SK-MEL-5 (cell line): Measurements from ENCODE around the gene TMEM51. TPM values are rescaled to one million over a fixed set of nuclear protein-coding genes. Genes with fewer than 3 reads are reported as not detected.
"Not testable (repeated sequence)": the region's sequence is repeated elsewhere in the genome, so short reads cannot be mapped to it uniquely, and the experiment has no call there.

ENCODE experiments used
- DNase-seq: peaks from one replicate; pipeline ENCODE4 v3.0.0-alpha.2; 2016; ENCODE audit warnings: low read depth, low spot score
- in situ Hi-C: cut with HindIII; loops from 2 replicates; pipeline ENCODE4 v1.10.0; 2016; ENCODE audit warnings: low sequenced_read_pairs, high pct_unique_total_duplicates, low pct_unique_long_range_greater_than_20kb
- total RNA-seq: library from RNA; depleted of rRNA; stranded (reverse); fragments of >200 nt; shearing (Covaris generic); gene quantifications from 2 replicates; pipeline ENCODE4 v1.2.3, GENCODE V29; 2014

TMEM51 gene
- total RNA-seq, 1 experiment from 2014 or later = 18.9 TPM

DNA sequence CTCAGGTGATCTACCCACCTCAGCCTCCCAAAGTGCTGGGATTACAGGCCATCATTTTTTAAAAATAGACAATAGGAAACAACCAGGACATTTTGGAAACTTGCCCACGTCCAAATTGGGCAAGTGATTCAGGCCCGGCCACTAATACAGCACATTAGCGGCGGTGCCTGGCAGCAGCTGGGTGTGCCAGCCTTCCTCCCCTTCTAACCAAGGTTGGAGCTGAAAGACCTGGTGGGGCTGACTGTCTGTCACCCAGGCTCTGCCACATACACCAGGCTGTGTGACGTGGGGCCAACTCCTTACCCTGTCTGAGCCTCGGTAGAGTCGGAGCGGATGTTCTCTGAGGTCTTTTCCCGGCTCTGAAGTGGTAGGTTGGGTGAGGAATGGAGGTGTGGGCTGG, 29.6 kb upstream of the TMEM51 start:
- in situ Hi-C loops = no loop called here
- no peak for DNase-seq

DNA sequence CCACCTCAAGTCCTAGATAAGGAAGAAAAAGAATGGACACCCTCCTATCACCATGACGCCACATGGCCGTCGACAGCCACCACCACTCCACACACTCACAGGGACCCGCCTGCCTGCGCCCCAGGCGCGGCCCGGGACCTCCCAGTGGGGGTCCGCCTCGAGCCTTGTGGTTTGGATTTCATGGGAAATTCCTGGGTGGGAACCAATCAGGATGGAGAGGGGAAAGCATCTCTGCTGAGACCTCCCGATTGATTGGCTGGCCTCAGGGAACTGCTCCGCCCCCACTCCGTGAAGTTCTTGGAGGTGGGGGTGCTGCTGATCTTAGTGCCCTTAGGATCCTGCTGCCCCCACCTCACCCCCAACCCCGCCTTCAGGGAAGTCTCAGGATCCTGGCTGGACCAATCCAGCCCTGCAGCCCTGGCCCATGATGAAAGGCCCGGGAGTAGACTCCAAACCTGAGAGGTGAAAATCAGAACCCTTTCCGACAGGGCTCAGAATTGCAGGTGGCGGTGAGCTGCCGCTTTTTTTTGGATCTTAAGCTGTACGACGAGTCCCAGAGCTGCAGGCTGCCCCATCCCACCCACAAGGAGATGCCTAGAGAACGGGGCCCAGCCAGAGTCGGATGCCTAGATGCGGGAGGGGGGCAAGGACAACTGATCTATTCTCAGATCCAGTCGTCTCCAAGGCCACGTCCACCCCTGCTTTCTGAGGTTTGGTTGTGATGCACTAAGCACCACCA, 29.0 kb upstream of the TMEM51 start:
- in situ Hi-C loops = no loop called here

DNA sequence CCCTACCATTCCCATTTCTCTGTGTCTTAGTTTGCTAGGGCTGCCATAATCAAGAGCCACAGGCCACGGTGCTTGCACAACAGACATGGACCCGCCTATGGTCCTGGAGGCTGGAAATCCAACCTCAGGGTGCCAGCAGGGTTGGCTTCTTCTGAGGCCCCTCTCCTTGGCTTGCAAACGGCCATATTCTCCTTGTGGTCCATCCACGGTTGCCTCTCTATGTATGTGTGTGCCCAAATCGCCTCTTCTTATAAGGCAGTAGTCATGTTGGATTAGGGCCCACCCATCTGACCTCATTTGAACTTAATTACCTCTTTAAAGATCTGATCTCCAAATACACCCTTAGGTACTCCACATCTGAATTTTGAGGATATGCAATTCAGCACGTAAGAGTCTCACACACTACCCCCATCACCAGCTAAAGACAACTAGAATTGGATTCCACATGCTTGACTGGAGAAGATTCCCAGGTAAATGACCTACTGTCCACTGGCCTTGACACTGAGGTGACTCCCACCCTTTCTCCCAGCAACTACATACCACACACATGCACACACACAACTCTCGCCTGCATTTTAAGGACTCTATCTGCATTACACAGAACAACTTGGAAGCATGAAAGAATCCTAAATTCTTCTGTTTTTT, 28.3 kb upstream of the TMEM51 start:
- in situ Hi-C loops = no loop called here
- no peak for DNase-seq

More for the DNA sequence above, 29.0 kb upstream of the TMEM51 start:
- no peak for DNase-seq

- DNase-seq = no peak
- in situ Hi-C loops = no loop called here
Measured at GRCh38 chr1:15128077-15128476, 25.5 kb upstream of the TMEM51 start.

GRCh38 chr1:15128520-15129313, 24.8 kb upstream of the TMEM51 start:
- in situ Hi-C loops = no loop called here
- DNase-seq = peak; percentile 80

DNA sequence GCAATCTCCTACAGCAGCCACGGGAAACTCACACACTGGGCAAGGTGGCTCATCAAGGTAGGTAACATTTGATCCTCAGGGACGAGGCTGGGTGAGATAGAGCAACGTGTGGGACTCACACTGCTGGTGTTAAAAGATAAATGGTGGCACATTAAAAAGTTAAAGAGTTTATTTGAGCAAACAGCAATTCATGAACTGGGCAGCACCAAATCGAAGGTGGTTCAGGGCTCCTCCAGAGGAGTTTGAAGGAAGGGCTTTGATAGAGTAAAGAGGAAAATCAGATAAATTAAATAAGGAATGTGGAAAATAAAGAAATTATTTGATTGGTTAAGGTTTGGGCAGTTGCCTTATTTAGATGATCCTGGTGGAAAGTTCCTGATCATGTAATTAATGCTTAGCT, 23.6 kb upstream of the TMEM51 start:
- DNase-seq = no peak
- in situ Hi-C loops = no loop called here

- in situ Hi-C loops = no loop called here
- DNase-seq = no peak
Measured at GRCh38 chr1:15130607-15131006, 22.9 kb upstream of the TMEM51 start.

GRCh38 chr1:15132965-15133364, 20.6 kb upstream of the TMEM51 start:
- in situ Hi-C loops = no loop called here
- no peak for DNase-seq

GRCh38 chr1:15134285-15134684, 19.3 kb upstream of the TMEM51 start:
- no peak for DNase-seq
- in situ Hi-C loops = no loop called here

DNA sequence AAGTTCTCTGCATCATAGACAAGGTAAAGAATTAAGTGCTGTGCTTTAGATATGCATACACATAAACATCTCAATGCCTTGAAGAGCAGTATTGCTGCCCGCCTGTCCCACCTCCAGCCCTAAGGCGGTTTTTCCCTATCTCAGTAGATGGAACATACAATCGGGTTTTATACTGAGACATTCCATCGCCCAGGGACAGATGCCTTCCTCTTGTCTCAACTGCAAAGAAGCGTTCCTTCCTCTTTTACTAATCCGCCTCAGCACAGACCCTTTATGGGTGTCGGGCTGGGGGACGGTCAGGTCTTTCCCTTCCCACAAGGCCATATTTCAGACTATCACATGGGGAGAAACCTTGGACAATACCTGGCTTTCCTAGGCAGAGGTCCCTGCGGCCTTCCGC, 17.9 kb upstream of the TMEM51 start:
- in situ Hi-C loops, DNase-seq: not testable (repeated sequence)

DNA sequence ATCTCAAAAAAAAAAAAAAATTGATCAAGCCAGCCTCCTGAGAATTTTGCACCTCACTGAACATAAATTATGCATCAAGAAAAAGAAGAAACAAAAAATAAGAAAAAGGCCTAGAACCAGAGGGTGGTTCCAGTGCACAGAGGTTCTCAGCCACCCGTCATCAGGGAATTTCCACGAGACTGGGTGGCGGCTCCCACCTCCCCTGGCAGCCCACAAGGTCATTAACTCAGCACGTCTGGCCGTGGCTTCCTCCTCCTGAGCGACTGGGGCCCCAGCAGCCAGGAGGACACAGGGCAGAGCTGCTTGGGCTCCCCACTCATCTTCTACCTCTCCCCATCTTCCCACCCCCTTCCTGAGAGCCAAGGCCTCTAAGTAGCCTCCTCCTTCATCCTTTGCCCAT, 15.7 kb upstream of the TMEM51 start:
- in situ Hi-C loops = no loop called here
- no peak for DNase-seq

DNA sequence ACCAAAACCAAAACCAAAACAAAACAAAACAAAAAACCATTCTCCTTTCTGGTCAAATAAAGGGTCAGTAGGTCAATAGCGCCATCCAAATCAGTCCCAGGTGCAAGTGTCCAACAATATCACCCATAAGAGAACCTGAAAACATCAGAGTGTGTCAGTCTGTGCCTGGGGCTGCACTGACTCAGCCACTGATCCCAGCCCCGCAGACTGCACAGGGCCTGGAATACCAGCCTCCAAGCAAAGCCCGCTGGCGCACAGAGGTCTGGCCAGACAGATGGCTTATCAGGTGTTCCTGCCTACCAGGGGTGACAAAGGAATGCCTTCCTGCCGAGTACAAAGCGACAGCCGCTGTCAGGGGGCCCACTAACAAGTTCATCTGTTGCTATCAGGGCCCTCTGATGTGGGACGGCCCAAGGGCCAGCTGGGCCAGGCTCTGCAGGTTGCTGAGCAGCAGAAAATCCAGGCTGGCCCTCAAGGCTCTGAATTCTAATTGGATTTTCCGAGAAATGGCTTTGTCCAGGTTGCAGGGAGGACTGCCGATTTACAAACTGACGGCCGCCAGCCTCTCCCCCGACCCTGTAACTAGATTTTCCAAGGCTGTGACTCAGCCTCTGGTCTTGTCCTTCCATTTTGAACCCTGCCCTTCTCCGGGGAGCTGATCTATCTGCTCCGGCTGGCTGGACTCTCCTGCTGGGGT, 13.7 kb upstream of the TMEM51 start:
- in situ Hi-C loops = no loop called here
- no peak for DNase-seq

GRCh38 chr1:15141935-15142539, 11.5 kb upstream of the TMEM51 start:
- in situ Hi-C loops = no loop called here

DNA sequence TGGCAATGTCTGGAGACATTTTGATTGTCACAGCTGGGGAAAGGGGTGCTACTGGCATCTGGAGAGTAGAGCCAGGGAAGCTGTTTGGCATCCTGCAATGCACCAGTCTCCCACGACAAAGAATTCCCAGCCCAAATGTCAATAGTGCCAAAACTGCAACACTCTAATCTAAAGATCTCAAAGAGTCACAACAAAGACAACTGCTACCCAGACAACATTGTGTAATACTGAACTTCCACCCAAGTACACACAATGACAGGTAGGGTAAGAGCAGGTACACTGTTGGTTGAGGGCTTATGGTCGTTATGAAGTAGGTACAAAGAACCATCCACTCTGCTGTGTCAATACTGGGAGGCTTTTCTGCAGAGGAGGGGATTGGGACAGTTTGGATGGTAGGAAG, 8.2 kb upstream of the TMEM51 start:
- DNase-seq = no peak
- in situ Hi-C loops = no loop called here

More at GRCh38 chr1:15141935-15142539, 11.5 kb upstream of the TMEM51 start:
- DNase-seq = no peak

- in situ Hi-C loops = no loop called here
- DNase-seq = no peak
Measured at GRCh38 chr1:15146142-15146680, 7.3 kb upstream of the TMEM51 start.

GRCh38 chr1:15146971-15147376, 6.6 kb upstream of the TMEM51 start:
- DNase-seq = no peak
- in situ Hi-C loops = no loop called here

- in situ Hi-C loops = no loop called here
- DNase-seq = no peak
Measured at GRCh38 chr1:15148004-15148403, 5.5 kb upstream of the TMEM51 start.
